H1 (cell line): Measurements from ENCODE around the gene RBM20. TPM values are rescaled to one million over a fixed set of nuclear protein-coding genes. Genes with fewer than 3 reads are reported as not detected.

Experiments used
- CTCF ChIA-PET: fragments of 300-600 bp; sonication (Branson Sonifier 250); formaldehyde crosslinking; loops from one replicate; lab custom pipeline; 2021; ENCODE audit not compliant: partially characterized antibody; lab: Charles Lee
- POLR2A ChIA-PET: fragments of 300-600 bp; sonication (Branson Sonifier 250); formaldehyde crosslinking; loops from one replicate; lab custom pipeline; 2021; ENCODE audit warnings: inconsistent platforms; ENCODE audit not compliant: partially characterized antibody; lab: Charles Lee
- DNase-seq, 2 experiments: peaks; one replicate each; pipeline versions ENCODE4 v3.0.0 to v3.0.0-alpha.2; 2010 to 2022; ENCODE audit warnings: low spot score in 2 of 2, low read depth in 1 of 2, mixed read lengths in 1 of 2
- FAIRE-seq: peaks from 2 replicates; lab custom pipeline; 2011; peaks lifted over from hg19 to GRCh38; lab: Jason Lieb, UNC
- H2AFZ ChIP-seq: 2 replicates; pipeline ENCODE4 v1.8.1; 2012; ENCODE audit warnings: low read length, inconsistent platforms
- H2AK5ac ChIP-seq: 2 replicates; pipeline ENCODE4 v1.6.1; 2013; ENCODE audit warnings: low read depth, low read length
- H2BK120ac ChIP-seq: replicated peaks from 2 replicates; pipeline ENCODE3; 2013; ENCODE audit warnings: low read depth, low read length, inconsistent platforms
- H2BK12ac ChIP-seq: 2 replicates; pipeline ENCODE4 v1.6.1; 2013; ENCODE audit warnings: low read depth, low read length
- H2BK15ac ChIP-seq: 2 replicates; pipeline ENCODE4 v1.6.1; 2013; ENCODE audit warnings: low read length
- H2BK20ac ChIP-seq: 2 replicates; pipeline ENCODE4 v1.6.1; 2013; ENCODE audit warnings: low read length
- H2BK5ac ChIP-seq: 2 replicates; pipeline ENCODE4 v1.6.1; 2013; ENCODE audit warnings: low read depth, low read length
- H3K14ac ChIP-seq: 2 replicates; pipeline ENCODE4 v1.6.1; 2013; ENCODE audit warnings: inconsistent platforms; ENCODE audit not compliant: insufficient read length
- H3K18ac ChIP-seq: 2 replicates; pipeline ENCODE4 v1.6.1; 2013; ENCODE audit warnings: low read length; ENCODE audit errors: extremely low read depth
- H3K23ac ChIP-seq: 2 replicates; pipeline ENCODE4 v1.6.1; 2013; ENCODE audit warnings: inconsistent platforms; ENCODE audit not compliant: insufficient read length
- H3K23me2 ChIP-seq: 2 replicates; pipeline ENCODE4 v1.6.1; 2013; ENCODE audit warnings: low read depth, low read length
- H3K27ac ChIP-seq: 2 replicates; pipeline ENCODE4 v1.6.1; 2011; ENCODE audit warnings: low read depth, low read length, inconsistent platforms
- H3K27me3 ChIP-seq, 4 experiments: replicated peaks in 1 of 4; 1 replicate in 1 of 4; 2 replicates in 3 of 4; pipeline versions ENCODE4 v1.6.1 to v1.8.1; 2011 to 2013; ENCODE audit warnings: low read length in 3 of 4, mild to moderate bottlenecking in 3 of 4, inconsistent platforms in 2 of 4, mixed read lengths in 2 of 4, moderate library complexity in 1 of 4; ENCODE audit not compliant: control insufficient read depth in 3 of 4, insufficient read depth in 3 of 4; ENCODE audit errors: extremely low read depth in 1 of 4
- H3K36me3 ChIP-seq, 4 experiments: 2 replicates each; pipeline versions ENCODE4 v1.6.1 to v1.8.1; 2011 to 2013; ENCODE audit warnings: mild to moderate bottlenecking in 4 of 4, low read length in 3 of 4, moderate library complexity in 2 of 4, control low read depth in 1 of 4, inconsistent platforms in 1 of 4; ENCODE audit not compliant: insufficient read depth in 4 of 4, control insufficient read depth in 2 of 4
- H3K4ac ChIP-seq: replicated peaks from 2 replicates; pipeline ENCODE3; 2013; ENCODE audit warnings: low read length, low read depth, mixed read lengths, inconsistent platforms; ENCODE audit not compliant: insufficient read length
- H3K4me1 ChIP-seq, 4 experiments: replicated peaks in 1 of 4; 1 replicate in 1 of 4; 2 replicates in 3 of 4; pipeline versions ENCODE4 v1.6.1 to v1.8.1; 2011 to 2013; ENCODE audit warnings: low read length in 3 of 4, inconsistent platforms in 2 of 4, mixed read lengths in 1 of 4; ENCODE audit not compliant: insufficient read depth in 4 of 4, control insufficient read depth in 3 of 4
- H3K4me2 ChIP-seq, 2 experiments: 2 replicates each; pipeline versions ENCODE4 v1.6.1 to v1.8.1; 2011 to 2013; ENCODE audit warnings: low read depth in 2 of 2, low read length in 2 of 2, control low read depth in 1 of 2, inconsistent platforms in 1 of 2, mild to moderate bottlenecking in 1 of 2; ENCODE audit not compliant: insufficient read depth in 1 of 2
- H3K4me3 ChIP-seq, 4 experiments: fragments of 200-600, 300-600 bp in 1 of 4; sonication (generic), shearing (Covaris generic), sonication (Bioruptor Twin) in 1 of 4; 2 replicates each; pipeline versions ENCODE4 v1.5.1 to v1.8.1; 2011 to 2016; ENCODE audit warnings: low read length in 4 of 4, low read depth in 3 of 4, control low read depth in 2 of 4, inconsistent platforms in 2 of 4, mild to moderate bottlenecking in 2 of 4, mixed read lengths in 1 of 4, moderate library complexity in 1 of 4; ENCODE audit not compliant: insufficient read depth in 2 of 4; ENCODE audit errors: extremely low read depth in 1 of 4
- H3K56ac ChIP-seq: replicated peaks from 2 replicates; pipeline ENCODE3; 2013; ENCODE audit warnings: low read depth, mild to moderate bottlenecking, mixed read lengths, low read length, inconsistent platforms; ENCODE audit not compliant: insufficient read length
- H3K79me1 ChIP-seq: 2 replicates; pipeline ENCODE4 v1.6.1; 2013; ENCODE audit warnings: low read depth, low read length, control low read depth
- H3K79me2 ChIP-seq, 2 experiments: 2 replicates each; pipeline versions ENCODE4 v1.6.1 to v1.8.1; 2012 to 2013; ENCODE audit warnings: low read length in 2 of 2, mild to moderate bottlenecking in 2 of 2, inconsistent platforms in 1 of 2; ENCODE audit not compliant: insufficient read depth in 2 of 2, control insufficient read depth in 1 of 2
- H3K9ac ChIP-seq, 4 experiments: replicated peaks in 1 of 4; 1 replicate in 1 of 4; 2 replicates in 3 of 4; pipeline versions ENCODE4 v1.6.1 to v1.8.1; 2011 to 2013; ENCODE audit warnings: low read depth in 3 of 4, low read length in 3 of 4, control low read depth in 2 of 4, mild to moderate bottlenecking in 2 of 4, moderate library complexity in 2 of 4, inconsistent platforms in 1 of 4; ENCODE audit errors: extremely low read depth in 1 of 4
- H3K9me3 ChIP-seq, 2 experiments: 2 replicates each; pipeline versions ENCODE4 v1.6.1 to v1.8.1; 2012 to 2013; ENCODE audit warnings: mild to moderate bottlenecking in 2 of 2, moderate library complexity in 2 of 2, control low read depth in 1 of 2, inconsistent platforms in 1 of 2, low read depth in 1 of 2, low read length in 1 of 2, mixed read lengths in 1 of 2; ENCODE audit not compliant: insufficient read depth in 2 of 2
- H4K20me1 ChIP-seq, 2 experiments: replicated peaks in 1 of 2; 2 replicates each; pipeline versions ENCODE3 to v1.8.1; 2011 to 2013; ENCODE audit warnings: inconsistent platforms in 2 of 2, low read length in 2 of 2, mild to moderate bottlenecking in 1 of 2; ENCODE audit not compliant: insufficient read depth in 2 of 2, control insufficient read depth in 1 of 2
- H4K5ac ChIP-seq: 2 replicates; pipeline ENCODE4 v1.6.1; 2013; ENCODE audit warnings: low read length, low read depth, mixed read lengths, inconsistent platforms; ENCODE audit not compliant: insufficient read length
- H4K8ac ChIP-seq: 2 replicates; pipeline ENCODE4 v1.8.0; 2013; ENCODE audit warnings: mild to moderate bottlenecking, moderate library complexity, low read length, inconsistent platforms; ENCODE audit not compliant: insufficient read depth; ENCODE audit errors: extremely low read depth
- H4K91ac ChIP-seq: replicated peaks from 2 replicates; pipeline ENCODE3; 2013; ENCODE audit warnings: low read length, mixed read lengths, inconsistent platforms; ENCODE audit not compliant: insufficient read length
- CHD2 ChIP-seq: IDR thresholded peaks from 2 replicates; pipeline ENCODE4 v1.6.1; 2012; ENCODE audit warnings: low read length, improper control_type of control experiment
- WGBS, 2 experiments: shearing (Covaris generic) in 1 of 2; methylation state at CpG; one replicate each; pipeline versions ENCODE4 v1.1.6 to v1.1.7; 2013 to 2015; ENCODE audit warnings: low lambda C conversion rate in 2 of 2, mixed read lengths in 2 of 2, inconsistent platforms in 1 of 2, low coverage in 1 of 2, missing lambda C conversion rate in 1 of 2; ENCODE audit not compliant: insufficient replicate concordance in 2 of 2, insufficient coverage in 1 of 2, insufficient read length in 1 of 2; ENCODE audit errors: extremely low coverage in 1 of 2, missing lambda C conversion rate in 1 of 2; 5-methylcytosine and 5-hydroxymethylcytosine counted together
- polyA plus RNA-seq, 7 experiments: library from polyadenylated mRNA; depleted of rRNA in 3 of 7; stranded (reverse) in 5 of 7; unstranded in 2 of 7; fragments of >200 nt in 5 of 7; fragments of 200-250 nt in 2 of 7; gene quantifications; 1 replicate in 5 of 7; 2 replicates in 1 of 7; 4 replicates in 1 of 7; pipeline versions ENCODE4 v1.2.1 to v1.2.3, GENCODE V29; 2011 to 2013; ENCODE audit warnings: missing spikeins in 2 of 7, mixed read lengths in 2 of 7
- total RNA-seq: library from RNA; stranded (reverse); fragmentation: NEBNext Ultra II Directional; extraction: Animal tissue kit (Norgen Biotek cat#: 25700); gene quantifications from 2 replicates; pipeline ENCODE4 v1.2.1, GENCODE V29; 2021

RBM20 gene
- total and polyA plus RNA-seq, 2 of the 8 experiments (the other 6 are each of a cell fraction or from before 2014, with no cell fraction given) = 0.05 to 0.63 TPM

DNA sequence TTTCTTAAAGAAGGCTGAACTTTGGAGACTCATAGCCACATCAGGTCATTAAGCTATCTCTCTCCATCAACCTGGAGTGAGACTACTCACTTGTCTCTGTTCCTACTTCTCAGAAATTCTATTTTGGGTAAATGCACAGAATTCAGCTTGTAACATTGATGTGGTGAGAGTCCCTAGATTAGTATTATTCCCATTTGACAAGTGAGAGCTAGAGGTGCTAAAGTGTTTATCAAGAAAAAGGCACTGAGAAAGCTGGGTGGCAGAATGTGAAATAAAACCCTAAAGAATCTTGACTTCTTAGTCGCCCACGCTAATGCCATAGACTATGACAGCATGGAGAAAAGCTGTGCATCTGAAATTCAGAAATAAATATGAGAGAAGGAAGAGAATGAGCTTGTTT, 154.2 kb downstream of the RBM20 start:
- Histone ChIP-seq H2AFZ (no peak overlapping the region), H3K27ac (no peak overlapping the region), H4K91ac (no peak overlapping the region), H2AK5ac (no peak overlapping the region), H3K9ac (no peak overlapping the region), H3K9me3 (no peaks in the 10 kb centered on the region), H3K56ac (no peak overlapping the region), H3K23ac (no peak overlapping the region), H3K14ac (no peak overlapping the region), H3K4me3 (no peak overlapping the region), H3K4me2 (no peak overlapping the region), H3K23me2 (no peaks in the 10 kb centered on the region), H3K36me3 (no peaks in the 10 kb centered on the region), H2BK15ac (no peak overlapping the region), H2BK120ac (no peak overlapping the region), H4K8ac (no peak overlapping the region), H3K4me1 (no peaks in the 10 kb centered on the region), H2BK20ac (no peak overlapping the region), H2BK5ac (no peak overlapping the region), H2BK12ac (no peak overlapping the region), H4K5ac (no peak overlapping the region), H3K79me2 (no peaks in the 10 kb centered on the region), H3K18ac (no peak overlapping the region), H3K79me1 (no peaks in the 10 kb centered on the region), H4K20me1 (no peaks in the 10 kb centered on the region), H3K27me3 (no peaks in the 10 kb centered on the region), H3K4ac (no peak overlapping the region)
- no peak for TF ChIP-seq CHD2
- DNase-seq = no peak
- no peak for FAIRE-seq
- ChIA-PET POLR2A (no interaction called here), CTCF (interaction anchor here (0.6 to 1.9 kb wide), 5 partner anchors 8 to 120 kb away, joined by 3 to 11 read pairs (median 5); no protein-coding TSS in a partner anchor)
- WGBS, 2 experiments = 93% methylated on average over 2 of the region's 2 CpGs; no CpG with 5 or more reads in 1 of the 2 experiments
